SH-SY5Y (cell line): Measurements from ENCODE around the gene RPS6KA2.

ENCODE experiments used
- GATA2 ChIP-seq: IDR thresholded peaks from 2 replicates; pipeline ENCODE4 v1.6.1; 2011; ENCODE audit warnings: mild to moderate bottlenecking, low read depth, low read length
- GATA3 ChIP-seq: IDR thresholded peaks from 2 replicates; pipeline ENCODE4 v1.6.1; 2011; ENCODE audit warnings: low read depth, mild to moderate bottlenecking, low read length, moderate library complexity

RPS6KA2 gene

GRCh38 chr6:166633732-166634535, 6.9 kb upstream of the RPS6KA2 start:
- TF ChIP-seq GATA2 (no peak), GATA3 (no peak)

DNA sequence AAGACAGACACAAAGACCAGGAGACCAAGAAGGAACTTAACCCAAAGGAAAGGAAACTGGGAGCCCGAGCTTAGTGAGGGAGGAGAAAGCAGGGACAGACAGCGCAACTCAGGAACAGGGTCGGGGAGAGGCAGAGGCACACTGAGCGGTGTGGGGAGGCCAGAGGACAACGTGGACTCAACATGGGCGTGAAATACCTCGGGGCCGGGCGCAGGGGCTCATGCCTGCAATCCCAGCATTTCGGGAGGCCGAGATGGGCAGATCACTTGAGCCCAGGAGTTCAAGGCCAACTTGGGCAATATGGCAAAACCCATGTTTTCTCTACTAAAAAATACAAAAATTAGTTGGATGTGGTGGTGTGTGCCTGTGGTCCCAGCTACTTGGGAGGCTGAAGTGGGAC, 5.7 kb upstream of the RPS6KA2 start:
- no peak for TF ChIP-seq GATA2
- no peak for TF ChIP-seq GATA3

- TF ChIP-seq GATA2 (no peak), GATA3 (no peak)
These were observed 3.4 kb upstream of the RPS6KA2 start for GRCh38 chr6:166630462-166630861.

DNA sequence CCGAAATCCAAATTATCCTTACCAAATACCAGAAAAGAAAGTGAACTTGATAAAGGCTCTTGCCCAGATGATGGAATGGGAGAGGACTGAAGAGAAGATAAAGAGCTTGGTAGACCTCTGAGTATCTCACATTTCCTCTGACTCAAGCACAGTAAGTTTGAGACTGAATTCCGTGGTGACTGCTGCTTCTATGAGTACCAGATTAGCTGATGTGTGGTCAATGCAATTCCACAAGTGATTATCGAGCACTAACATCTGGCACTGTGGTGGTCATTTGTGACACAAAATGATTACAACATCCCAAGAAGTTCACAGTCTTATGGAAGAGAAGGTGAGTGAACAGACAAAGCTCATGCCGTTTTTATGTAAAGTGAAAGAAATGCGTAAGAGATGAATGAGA, 2.6 kb upstream of the RPS6KA2 start:
- TF ChIP-seq GATA3 (no peak), GATA2 (no peak)

GRCh38 chr6:166627875-166628801, 1.1 kb upstream of the RPS6KA2 start:
- TF ChIP-seq GATA2: peak; percentile 85
- no peak for TF ChIP-seq GATA3

GRCh38 chr6:166626177-166627032, 646 bp downstream of the RPS6KA2 start:
- TF ChIP-seq GATA2: 0 out of 2 replicates have a peak, but pooled peaks have one; percentile 12
- TF ChIP-seq GATA3: no peak

GRCh38 chr6:166625356-166625755, 1.7 kb downstream of the RPS6KA2 start:
- TF ChIP-seq GATA3: no peak
- no peak for TF ChIP-seq GATA2

DNA sequence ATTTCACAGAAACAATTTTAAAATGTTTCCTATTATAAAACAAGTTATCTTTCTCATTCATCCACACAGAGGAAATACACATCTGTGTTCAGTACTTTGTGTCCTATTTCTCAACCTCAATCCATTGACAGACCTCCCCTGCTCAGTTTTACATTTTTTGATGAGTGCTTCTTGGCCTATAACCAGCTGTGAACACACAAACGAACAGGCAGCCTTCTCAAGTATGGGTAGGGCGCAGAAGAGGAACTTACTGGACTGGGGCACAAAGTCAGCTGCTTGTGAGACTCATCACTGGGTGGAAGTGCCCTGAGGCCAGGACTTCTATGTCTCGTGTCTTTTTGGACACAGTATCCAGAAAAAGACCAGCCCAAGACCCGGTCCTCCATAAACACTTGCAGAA, 2.8 kb downstream of the RPS6KA2 start:
- no peak for TF ChIP-seq GATA3
- no peak for TF ChIP-seq GATA2

- no peak for TF ChIP-seq GATA2
- TF ChIP-seq GATA3: no peak
These were observed 3.7 kb downstream of the RPS6KA2 start for GRCh38 chr6:166623318-166623717.

GRCh38 chr6:166621114-166621540, 5.9 kb downstream of the RPS6KA2 start:
- 0 out of 2 replicates have a peak, but pooled peaks have one; percentile 25 for TF ChIP-seq GATA2
- peak; percentile 26; the same call in 1 of the 2 replicates for TF ChIP-seq GATA3

- TF ChIP-seq GATA2: 0 out of 2 replicates have a peak, but pooled peaks have one; percentile 3
- no peak for TF ChIP-seq GATA3
These were observed 6.5 kb downstream of the RPS6KA2 start for GRCh38 chr6:166620478-166621113.

GRCh38 chr6:166619912-166620311, 7.1 kb downstream of the RPS6KA2 start:
- no peak for TF ChIP-seq GATA3

- TF ChIP-seq GATA3 (no peak), GATA2 (no peak)
These were observed 7.9 kb downstream of the RPS6KA2 start for GRCh38 chr6:166618866-166619761.
